ENCODE measurements around the gene PRDM5.
A peak's percentile ranks its signal among the peaks of the same experiment; 100 is the strongest.
"Not testable (repeated sequence)": the region's sequence is repeated elsewhere in the genome, so short reads cannot be mapped to it uniquely, and the experiment has no call there.

PRDM5 gene

GRCh38 chr4:120741636-120742035 is 180.9 kb downstream of the PRDM5 start:
- DNase-seq, result not testable (repeated sequence)

- DNase-seq, result no peak
These were observed 186.2 kb downstream of the PRDM5 start for GRCh38 chr4:120736312-120736711.

GRCh38 chr4:120733968-120734367 is 188.6 kb downstream of the PRDM5 start:
- no peak for DNase-seq

- DNase-seq, result no peak
These were observed 189.5 kb downstream of the PRDM5 start for GRCh38 chr4:120733054-120733453.

- DNase-seq, result no peak
These were observed 191.0 kb downstream of the PRDM5 start for GRCh38 chr4:120731561-120731960.

GRCh38 chr4:120730777-120731320 is 191.7 kb downstream of the PRDM5 start:
- no peak for DNase-seq

- DNase-seq, result no peak
These were observed 193.4 kb downstream of the PRDM5 start for GRCh38 chr4:120728892-120729675.

DNA sequence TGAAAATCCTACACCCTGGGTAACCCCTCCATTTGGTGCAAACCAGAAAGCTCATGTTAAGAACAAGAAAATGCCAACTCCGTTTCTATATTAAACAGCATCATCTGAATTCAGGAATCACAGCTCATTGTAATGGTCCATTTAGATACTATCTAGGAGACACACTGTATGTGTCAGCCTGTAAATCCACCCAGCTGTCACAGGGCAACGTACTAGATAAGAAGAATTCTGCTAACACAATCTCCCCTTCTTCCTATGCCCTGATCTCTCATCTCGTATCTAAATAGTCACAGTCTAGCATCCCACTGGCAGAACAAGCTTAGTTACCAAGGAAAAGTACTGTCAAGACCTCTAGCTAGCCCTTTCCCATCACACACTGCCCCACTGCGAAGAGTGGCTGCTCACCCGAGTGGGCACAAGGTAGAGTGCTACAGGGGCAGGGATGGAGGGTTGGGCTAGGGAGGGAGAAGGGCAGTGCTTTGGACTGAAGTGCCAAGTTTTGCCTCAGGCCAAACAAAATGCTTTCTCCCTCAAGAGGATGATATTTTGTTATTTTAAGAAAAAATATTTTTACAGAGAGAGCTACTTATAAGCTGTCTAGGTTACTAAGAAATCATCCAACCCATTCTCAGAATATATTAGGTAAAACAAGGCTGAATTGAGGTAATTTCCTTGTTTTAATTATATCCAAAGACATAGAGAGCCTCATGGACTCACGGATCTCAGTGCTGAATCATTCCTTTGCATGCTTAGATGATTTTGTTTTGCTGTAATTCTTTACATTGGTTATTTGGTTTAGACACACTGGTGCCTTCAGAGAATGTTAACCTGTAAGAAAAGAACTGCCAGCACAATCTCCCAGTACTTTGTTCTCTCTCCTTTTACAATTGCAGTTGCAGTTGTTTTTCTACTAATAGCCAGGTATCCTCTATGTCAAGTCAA is 196.6 kb downstream of the PRDM5 start:
- DNase-seq, result no peak

DNA sequence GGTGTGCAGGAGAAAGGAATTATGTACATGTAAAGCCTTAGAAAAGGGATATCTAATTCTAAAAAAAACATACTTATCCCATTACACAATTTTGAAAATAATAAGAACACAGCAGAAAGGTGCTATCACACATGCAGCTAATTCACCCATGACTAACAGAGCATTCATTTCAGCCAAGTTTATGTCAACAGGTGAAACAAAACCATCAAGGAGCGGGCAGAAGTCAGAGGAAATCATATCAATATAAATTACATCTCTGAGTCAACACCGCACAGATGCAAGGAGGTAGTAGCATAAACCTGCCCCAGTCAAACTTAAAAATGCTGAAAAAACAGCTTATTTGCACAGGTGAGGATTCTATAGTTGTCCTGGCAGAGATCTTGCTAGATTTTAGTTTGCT is 197.9 kb downstream of the PRDM5 start:
- DNase-seq, result no peak

- no peak for DNase-seq
These were observed 198.5 kb downstream of the PRDM5 start for GRCh38 chr4:120723986-120724385.

- DNase-seq, result no peak
These were observed 199.4 kb downstream of the PRDM5 start for GRCh38 chr4:120723105-120723504.

GRCh38 chr4:120722655-120723054 is 199.9 kb downstream of the PRDM5 start:
- no peak for DNase-seq

GRCh38 chr4:120720354-120720934 is 202.1 kb downstream of the PRDM5 start:
- DNase-seq, result no peak

DNA sequence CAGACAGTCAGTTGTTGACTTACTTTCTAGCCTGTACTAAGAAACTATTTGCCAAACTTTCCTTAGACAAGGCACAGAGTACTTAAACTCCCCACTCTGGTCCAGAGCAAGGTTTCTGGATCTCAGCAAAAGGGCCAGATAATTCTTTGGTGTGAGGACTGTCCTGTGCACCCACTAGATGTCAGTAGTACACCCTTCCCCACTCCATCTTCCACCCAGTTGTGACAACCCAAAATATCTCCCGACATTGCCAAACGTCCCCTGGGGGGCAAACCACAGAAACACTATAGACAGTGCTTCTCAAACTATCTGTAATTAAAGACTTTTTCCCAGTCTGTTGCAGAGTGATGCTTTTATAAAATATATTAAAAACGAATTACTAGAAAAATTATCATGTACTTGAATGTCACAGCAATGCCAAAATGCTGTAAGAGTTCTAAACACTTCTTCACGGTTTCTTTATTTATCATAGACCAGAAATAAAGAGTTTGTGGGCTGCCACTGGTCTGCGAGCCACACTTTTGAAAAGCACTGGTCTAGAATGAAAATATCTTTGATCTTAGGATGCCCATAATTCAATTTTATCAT is 203.5 kb downstream of the PRDM5 start:
- peak; percentile 55 for DNase-seq

DNA sequence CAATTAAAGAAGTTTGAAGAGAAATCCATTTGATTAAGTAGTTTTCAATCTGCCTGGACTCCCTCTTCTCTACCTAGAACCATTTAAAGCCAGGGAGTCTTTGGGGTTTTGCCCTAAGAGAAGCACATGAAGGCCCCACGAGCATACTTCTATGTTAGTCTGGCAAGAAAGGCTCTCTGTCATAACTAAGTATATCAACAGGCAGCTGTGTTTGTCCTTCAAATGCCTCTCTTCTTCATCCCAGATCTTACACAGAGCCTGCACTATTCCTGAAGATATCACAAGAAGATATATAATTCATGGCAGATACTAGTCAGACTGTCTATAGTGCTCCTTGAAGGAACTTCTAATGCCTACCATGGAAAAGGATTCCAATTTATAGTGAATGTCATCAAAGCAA is 206.2 kb downstream of the PRDM5 start:
- no peak for DNase-seq

DNA sequence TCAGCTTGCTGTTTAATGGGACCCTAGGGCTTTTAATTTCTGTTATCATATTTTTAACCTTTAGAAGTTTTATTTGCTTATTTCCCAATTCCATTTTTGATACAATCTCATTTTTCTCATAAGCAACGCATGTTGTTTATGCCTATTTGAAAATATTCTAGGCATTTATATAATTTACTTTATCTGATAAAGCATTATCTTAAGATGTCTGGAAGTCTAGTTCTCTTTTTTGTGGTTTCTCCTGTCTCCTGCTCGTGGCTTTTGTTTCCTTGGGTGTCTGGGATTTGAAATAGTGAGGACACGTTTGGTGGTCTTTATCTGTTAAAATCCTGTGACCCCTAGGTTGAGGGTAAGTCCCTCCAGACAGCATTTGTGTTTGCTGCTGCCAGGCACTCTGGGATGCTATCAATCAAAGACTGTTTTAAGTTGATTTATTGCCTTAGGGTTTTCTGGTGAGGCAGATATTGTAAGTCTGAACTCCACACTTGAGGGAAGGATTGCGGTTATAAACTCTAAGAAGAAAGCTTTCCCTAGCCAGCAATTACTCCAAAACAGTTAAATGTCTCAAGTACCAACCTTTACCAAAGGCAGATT is 208.0 kb downstream of the PRDM5 start:
- no peak for DNase-seq

GRCh38 chr4:120709991-120710390 is 212.5 kb downstream of the PRDM5 start:
- DNase-seq, result no peak

GRCh38 chr4:120704538-120704937 is 218.0 kb downstream of the PRDM5 start:
- peak; percentile 35 for DNase-seq

- no peak for DNase-seq
These were observed 218.6 kb downstream of the PRDM5 start for GRCh38 chr4:120703908-120704307.

GRCh38 chr4:120699354-120699753 is 223.2 kb downstream of the PRDM5 start:
- DNase-seq, result no peak

DNA sequence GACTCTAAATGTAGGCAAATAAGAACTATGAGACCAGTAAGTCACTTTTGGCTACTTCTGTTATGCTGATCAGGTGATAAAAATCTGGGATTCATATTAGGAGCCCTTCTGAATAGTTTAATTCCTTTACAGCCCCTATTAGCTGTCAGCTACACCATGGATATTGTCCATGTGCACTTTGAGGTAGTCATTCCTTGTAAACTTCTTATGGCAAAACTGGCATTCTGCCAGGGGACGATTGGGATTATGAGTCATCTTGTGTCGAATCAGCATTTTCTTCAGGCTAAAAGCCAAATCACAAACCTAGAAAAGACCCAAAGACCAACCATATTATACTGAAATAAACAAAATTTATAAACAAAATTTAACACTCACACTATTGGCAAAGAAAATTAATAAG is 227.6 kb downstream of the PRDM5 start:
- no peak for DNase-seq

DNA sequence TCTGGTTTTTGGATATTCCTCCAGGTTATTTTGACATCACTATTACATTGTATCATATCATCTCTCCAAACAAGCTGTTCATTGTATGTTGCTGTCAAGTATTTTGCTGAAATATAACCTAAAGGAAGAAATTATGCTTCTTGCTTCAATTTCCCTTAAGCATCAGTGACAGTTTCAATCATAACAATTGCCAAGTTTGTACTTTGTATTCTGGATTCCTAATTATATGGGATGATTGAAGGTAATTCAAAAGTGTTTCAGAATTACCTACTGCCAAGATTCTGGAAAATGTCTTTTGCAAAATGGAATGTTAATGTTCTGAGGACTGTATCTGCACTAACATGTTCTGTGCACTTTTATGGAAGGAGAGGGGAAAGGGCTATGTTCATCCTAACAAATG is 228.7 kb downstream of the PRDM5 start:
- no peak for DNase-seq

All from femur (tissue), 1 donor.